KOPT-K1 (cell line): ENCODE results near the gene CAMK2G.

Experiments
- H3K27ac ChIP-seq: fragments of 200-600 bp; sonication (generic); 2 replicates; pipeline ENCODE4 v1.5.1; 2016; ENCODE audit warnings: antibody characterized with exemption, mild to moderate bottlenecking, low read depth, low read length; ENCODE audit not compliant: poor library complexity, severe bottlenecking
- H3K36me3 ChIP-seq: fragments of 200-600 bp; sonication (generic); 2 replicates; pipeline ENCODE4 v1.5.1; 2017; ENCODE audit warnings: antibody characterized with exemption, mild to moderate bottlenecking, low read length, moderate library complexity; ENCODE audit not compliant: insufficient read depth
- H3K9me3 ChIP-seq: fragments of 200-600 bp; sonication (generic); 2 replicates; pipeline ENCODE4 v1.5.1; 2017; ENCODE audit warnings: antibody characterized with exemption, low read length, mild to moderate bottlenecking; ENCODE audit not compliant: insufficient read depth, poor library complexity, severe bottlenecking

The CAMK2G gene

DNA sequence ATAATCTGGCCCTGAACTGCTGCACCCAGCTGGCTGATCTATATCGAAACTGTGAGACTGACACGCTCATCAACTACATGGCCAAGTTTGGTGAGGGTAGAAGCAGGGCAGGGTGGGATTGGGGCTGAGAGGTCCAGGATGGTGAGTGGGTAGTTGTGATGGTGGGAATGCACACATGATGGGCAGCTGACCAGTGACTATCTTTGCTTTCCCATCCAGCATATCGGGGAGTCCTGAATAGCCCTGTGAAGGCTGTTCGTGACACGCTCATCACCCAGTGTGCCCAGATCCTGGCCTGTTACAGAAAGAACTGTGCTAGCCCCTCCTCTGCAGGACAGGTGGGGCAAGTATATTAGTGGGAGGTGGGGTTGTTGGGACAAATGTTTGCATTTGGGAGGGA, 105.0 kb downstream of the CAMK2G start:
- Histone ChIP-seq H3K36me3 (peaks cover 100% of the 10 kb centered on the region), H3K9me3 (no peaks in the 10 kb centered on the region), H3K27ac (no peak overlapping the region)

DNA sequence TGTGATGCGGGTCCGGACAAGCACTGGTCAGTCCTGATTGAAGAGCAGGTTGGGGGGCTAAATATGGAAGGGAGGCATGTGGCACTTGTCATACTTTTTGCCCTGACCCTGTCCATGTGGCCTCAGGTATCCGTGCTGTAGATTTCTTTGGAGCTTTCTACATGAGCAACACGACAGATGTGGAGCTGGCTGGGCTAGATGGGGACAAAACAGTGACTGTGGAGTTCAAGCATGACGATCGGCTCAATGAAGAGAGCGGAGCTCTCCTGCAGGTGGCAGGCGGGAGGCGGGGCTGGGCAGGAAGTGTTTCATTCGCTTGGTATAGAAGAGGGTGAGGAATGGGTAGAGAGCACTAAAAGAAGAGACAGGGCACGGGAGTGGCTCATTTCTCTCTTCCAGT, 105.5 kb downstream of the CAMK2G start:
- Histone ChIP-seq H3K27ac (no peak overlapping the region), H3K9me3 (no peaks in the 10 kb centered on the region), H3K36me3 (peaks cover 100% of the 10 kb centered on the region)

DNA sequence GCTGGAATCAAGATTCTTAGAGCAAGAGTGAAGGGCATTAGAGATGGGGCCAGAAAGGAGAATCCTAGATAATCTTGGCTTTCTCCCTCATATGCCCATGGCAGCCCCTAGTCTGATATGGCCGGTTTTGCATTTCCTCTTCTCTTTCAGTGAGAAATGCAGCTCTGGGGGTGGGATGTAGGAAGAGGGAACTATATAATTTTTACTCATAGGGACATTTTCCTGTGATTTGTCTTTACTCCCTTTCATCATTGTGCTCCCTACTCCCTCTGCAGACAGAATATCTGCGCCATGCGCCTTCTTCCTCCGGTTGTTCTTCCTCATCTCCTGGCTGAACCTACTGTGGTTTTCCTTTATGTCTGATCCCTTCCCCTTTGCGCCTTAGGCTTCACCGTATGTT, 109.3 kb downstream of the CAMK2G start:
- Histone ChIP-seq H3K27ac (no peak overlapping the region), H3K9me3 (no peaks in the 10 kb centered on the region), H3K36me3 (peaks cover 100% of the 10 kb centered on the region)

DNA sequence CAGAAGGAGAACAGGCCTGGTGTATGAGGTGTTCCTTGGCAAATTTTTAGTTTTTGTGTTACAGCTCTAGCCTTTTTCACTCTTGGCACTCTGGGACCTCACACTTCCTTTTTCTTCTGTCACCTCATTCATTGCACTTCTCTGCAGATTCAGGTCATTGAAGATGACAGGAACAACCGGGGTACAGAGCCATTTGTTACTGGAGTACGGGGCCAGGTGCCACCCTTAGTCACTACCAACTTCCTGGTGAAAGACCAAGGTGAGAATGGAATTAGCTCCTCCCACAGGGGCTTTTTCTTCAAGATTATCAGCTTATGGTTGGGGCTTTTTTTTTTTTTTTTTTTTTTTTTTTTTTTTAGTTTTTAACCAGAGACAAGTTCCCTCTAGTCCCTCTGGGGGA, 111.0 kb downstream of the CAMK2G start:
- Histone ChIP-seq H3K36me3 (peaks cover 97% of the 10 kb centered on the region), H3K27ac (no peak overlapping the region), H3K9me3 (no peaks in the 10 kb centered on the region)

DNA sequence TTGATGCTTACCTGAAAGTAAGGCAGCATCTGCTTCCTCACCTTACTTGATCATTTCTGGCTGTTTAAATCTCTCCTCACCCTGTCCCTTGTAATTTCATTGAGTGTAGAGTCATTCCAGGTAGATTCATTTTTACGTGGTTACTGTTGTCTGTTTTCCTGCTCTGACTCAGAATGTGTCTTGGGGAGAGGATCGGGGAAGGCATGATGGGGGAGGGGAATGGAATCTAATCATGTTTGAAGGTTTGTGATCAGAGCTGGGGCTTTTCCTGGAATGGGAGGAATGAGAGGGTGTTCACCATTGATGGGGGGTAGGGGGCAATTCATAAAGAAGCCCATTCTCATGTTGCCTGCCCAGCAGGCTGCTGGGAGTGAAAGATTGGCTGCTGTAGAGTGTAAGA, 111.4 kb downstream of the CAMK2G start:
- Histone ChIP-seq H3K36me3 (peaks cover 93% of the 10 kb centered on the region), H3K27ac (no peak overlapping the region), H3K9me3 (no peaks in the 10 kb centered on the region)
